ENCODE measurements around the gene IGFBP7. TPM values are rescaled to one million over a fixed set of nuclear protein-coding genes. Genes with fewer than 3 reads are reported as not detected.

Gene IGFBP7
- total and polyA plus RNA-seq, 2 experiments from 2014 or later = 951 to 1,359 TPM

DNA sequence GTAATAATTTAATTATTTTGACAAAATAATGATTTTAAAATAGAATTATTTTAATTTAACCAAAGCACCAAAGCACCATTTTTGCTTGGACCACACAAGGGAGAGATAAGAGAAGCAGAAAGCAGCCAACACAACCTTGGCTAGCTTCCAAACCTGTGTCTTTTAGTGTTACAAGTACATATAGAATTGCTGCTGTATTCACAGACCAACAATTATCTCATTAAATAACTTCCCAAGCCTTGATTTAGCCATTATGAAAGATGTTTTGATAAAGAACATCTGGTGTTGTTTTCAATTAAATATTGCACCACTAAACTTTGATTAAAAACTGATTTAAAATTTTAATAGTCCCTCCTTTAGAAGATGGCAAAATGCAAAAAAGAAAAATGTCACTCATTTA is 14.0 kb upstream of the IGFBP7 start:
- in situ Hi-C loops (cut with MboI) = no loop called here
- Histone ChIP-seq H3K9me2 (ENCODE audit: insufficient read depth) (no peaks in the 10 kb centered on the region), H3K4me2 (ENCODE audit: unreplicated experiment) (no peak overlapping the region), H3K79me2 (ENCODE audit: insufficient read depth) (no peaks in the 10 kb centered on the region), H3K27ac (no peak overlapping the region), H2AFZ (no peak overlapping the region), H3K27me3 (replicated peaks; ENCODE audit: insufficient read depth) (no peaks in the 10 kb centered on the region), H3K9ac (no peak overlapping the region), H3K36me3 (ENCODE audit: low read depth) (no peaks in the 10 kb centered on the region), H3F3A (ENCODE audit: insufficient read depth) (peaks cover 13% of the 10 kb centered on the region), H4K20me1 (ENCODE audit: insufficient read depth) (no peaks in the 10 kb centered on the region), H3K9me3 (ENCODE audit: low read depth) (no peaks in the 10 kb centered on the region), H3K4me3 (no peak overlapping the region), H3K4me1 (ENCODE audit: insufficient read depth) (peaks cover 12% of the 10 kb centered on the region)
- no peak for TF ChIP-seq EZH2phosphoT487 (IDR thresholded peaks at IDR 0.05; ENCODE audit: insufficient read depth, low read depth)
- DNase-seq = no peak

- TF ChIP-seq EZH2 (IDR thresholded peaks at IDR 0.05; ENCODE audit: insufficient read depth, poor library complexity, severe bottlenecking) (no peak), EZH2phosphoT487 (IDR thresholded peaks at IDR 0.05; ENCODE audit: insufficient read depth, low read depth) (no peak)
- Histone ChIP-seq H3K4me1 (ENCODE audit: insufficient read depth) (peaks cover 22% of the 10 kb centered on the region), H3K9me3 (ENCODE audit: low read depth) (no peaks in the 10 kb centered on the region), H3K36me3 (ENCODE audit: low read depth) (no peaks in the 10 kb centered on the region), H3K9me2 (ENCODE audit: insufficient read depth) (no peaks in the 10 kb centered on the region), H3K9ac (no peak overlapping the region), H2AFZ (no peak overlapping the region), H3K79me2 (ENCODE audit: insufficient read depth) (no peaks in the 10 kb centered on the region), H3F3A (ENCODE audit: insufficient read depth) (peaks cover 24% of the 10 kb centered on the region), H4K20me1 (ENCODE audit: insufficient read depth) (no peaks in the 10 kb centered on the region), H3K4me3 (no peak overlapping the region), H3K27ac (no peak overlapping the region), H3K4me2 (ENCODE audit: unreplicated experiment) (no peak overlapping the region), H3K27me3 (replicated peaks; ENCODE audit: insufficient read depth) (no peaks in the 10 kb centered on the region)
- in situ Hi-C loops (cut with MboI) = no loop called here
- 84 to 94% methylated on average over 1 of the region's 1 CpG for WGBS, 2 experiments (ENCODE audit: low coverage in 1 of 2, low lambda C conversion rate in 2 of 2, missing lambda C conversion rate in 2 of 2)
- no peak for DNase-seq
Observed at GRCh38 chr4:57122959-57123358, 12.8 kb upstream of the IGFBP7 start.

DNA sequence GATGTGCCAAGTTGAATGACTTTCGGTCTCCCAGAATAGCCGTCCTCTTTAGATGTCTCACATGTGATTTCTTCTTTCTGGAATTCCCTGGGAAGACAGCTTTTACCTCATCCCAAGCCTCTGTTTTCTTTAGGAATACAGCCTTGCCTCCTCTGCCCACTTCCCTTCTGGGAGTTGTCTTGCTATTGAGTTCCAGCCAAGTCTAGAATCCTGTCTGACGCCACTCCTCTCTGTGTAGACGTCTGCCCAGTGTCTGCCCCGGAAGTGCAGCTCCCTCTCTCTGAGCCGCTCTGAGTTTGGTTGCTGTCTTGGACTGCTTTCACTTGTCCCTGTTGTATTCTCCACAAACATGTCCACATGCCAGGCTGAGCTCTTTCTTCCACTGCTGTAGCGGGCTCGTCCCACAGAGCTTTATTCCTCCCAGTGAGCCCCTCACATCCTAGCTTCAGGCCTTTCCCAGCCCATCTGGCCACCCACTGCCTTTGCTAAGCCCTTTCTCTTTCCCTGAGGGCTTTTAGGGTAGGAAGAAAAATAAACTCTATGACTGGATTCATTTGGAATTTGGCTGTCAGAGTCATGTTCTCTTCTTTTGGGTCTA is 9.0 kb upstream of the IGFBP7 start:
- no peaks in the 10 kb centered on the region for H3K27me3 ChIP-seq (replicated peaks; ENCODE audit: insufficient read depth)
- H3K79me2 ChIP-seq (ENCODE audit: insufficient read depth) = no peaks in the 10 kb centered on the region
- 0 to 1% methylated on average over 8 of the region's 8 CpGs for WGBS, 2 experiments (ENCODE audit: low coverage in 1 of 2, low lambda C conversion rate in 2 of 2, missing lambda C conversion rate in 2 of 2)
- TF ChIP-seq EZH2phosphoT487 (IDR thresholded peaks at IDR 0.05; ENCODE audit: insufficient read depth, low read depth) (no peak), EZH2 (IDR thresholded peaks at IDR 0.05; ENCODE audit: insufficient read depth, poor library complexity, severe bottlenecking) (no peak)
- H2AFZ ChIP-seq = peak overlapping the region; percentile 85
- no peaks in the 10 kb centered on the region for H3K9me2 ChIP-seq (ENCODE audit: insufficient read depth)
- peak overlapping the region; percentile 70 for H3K9ac ChIP-seq
- peaks cover 32% of the 10 kb centered on the region for H3K4me1 ChIP-seq (ENCODE audit: insufficient read depth)
- no peaks in the 10 kb centered on the region for H3K36me3 ChIP-seq (ENCODE audit: low read depth)
- H3K9me3 ChIP-seq (ENCODE audit: low read depth) = no peaks in the 10 kb centered on the region
- peak overlapping the region; percentile 93 for H3K27ac ChIP-seq
- H4K20me1 ChIP-seq (ENCODE audit: insufficient read depth) = no peaks in the 10 kb centered on the region
- H3K4me3 ChIP-seq = peak overlapping the region; percentile 64
- peak; percentile 96 for DNase-seq
- peak overlapping the region; percentile 74 for H3K4me2 ChIP-seq (ENCODE audit: unreplicated experiment)
- in situ Hi-C loops (cut with MboI) = no loop called here
- peaks cover 37% of the 10 kb centered on the region for H3F3A ChIP-seq (ENCODE audit: insufficient read depth)

DNA sequence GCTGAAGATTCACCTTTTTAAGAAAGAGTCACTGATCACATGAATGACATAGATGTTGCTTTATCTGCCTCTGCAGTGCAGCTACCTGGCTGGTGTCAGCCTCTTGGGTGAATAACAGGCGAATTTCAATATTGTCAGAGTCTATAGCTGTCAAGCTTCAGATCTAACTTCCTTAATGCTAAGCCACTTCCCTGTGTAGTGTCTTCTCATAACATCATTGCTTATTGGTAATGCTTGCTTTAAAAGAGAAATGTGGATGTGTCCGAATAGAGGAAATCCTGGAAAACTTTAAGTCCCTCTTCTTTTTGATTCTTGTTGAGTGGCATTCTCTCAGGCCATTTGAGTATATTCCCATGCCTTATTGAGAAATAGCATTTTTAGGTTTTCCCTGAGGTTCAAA is 7.3 kb upstream of the IGFBP7 start:
- Histone ChIP-seq H2AFZ (no peak overlapping the region), H3K9ac (no peak overlapping the region), H3K4me2 (ENCODE audit: unreplicated experiment) (no peak overlapping the region), H3K4me3 (no peak overlapping the region), H3K36me3 (ENCODE audit: low read depth) (no peaks in the 10 kb centered on the region), H3K27ac (no peak overlapping the region), H3K27me3 (replicated peaks; ENCODE audit: insufficient read depth) (no peaks in the 10 kb centered on the region), H3K9me3 (ENCODE audit: low read depth) (no peaks in the 10 kb centered on the region), H3K4me1 (ENCODE audit: insufficient read depth) (peaks cover 32% of the 10 kb centered on the region), H4K20me1 (ENCODE audit: insufficient read depth) (no peaks in the 10 kb centered on the region), H3K79me2 (ENCODE audit: insufficient read depth) (no peaks in the 10 kb centered on the region), H3F3A (ENCODE audit: insufficient read depth) (peaks cover 37% of the 10 kb centered on the region), H3K9me2 (ENCODE audit: insufficient read depth) (no peaks in the 10 kb centered on the region)
- in situ Hi-C loops (cut with MboI) = no loop called here
- TF ChIP-seq EZH2 (IDR thresholded peaks at IDR 0.05; ENCODE audit: insufficient read depth, poor library complexity, severe bottlenecking) = no peak
- no peak for TF ChIP-seq EZH2phosphoT487 (IDR thresholded peaks at IDR 0.05; ENCODE audit: insufficient read depth, low read depth)
- WGBS, 2 experiments (ENCODE audit: low coverage in 1 of 2, low lambda C conversion rate in 2 of 2, missing lambda C conversion rate in 2 of 2) = 88 to 89% methylated on average over 2 of the region's 2 CpGs
- DNase-seq = no peak

DNA sequence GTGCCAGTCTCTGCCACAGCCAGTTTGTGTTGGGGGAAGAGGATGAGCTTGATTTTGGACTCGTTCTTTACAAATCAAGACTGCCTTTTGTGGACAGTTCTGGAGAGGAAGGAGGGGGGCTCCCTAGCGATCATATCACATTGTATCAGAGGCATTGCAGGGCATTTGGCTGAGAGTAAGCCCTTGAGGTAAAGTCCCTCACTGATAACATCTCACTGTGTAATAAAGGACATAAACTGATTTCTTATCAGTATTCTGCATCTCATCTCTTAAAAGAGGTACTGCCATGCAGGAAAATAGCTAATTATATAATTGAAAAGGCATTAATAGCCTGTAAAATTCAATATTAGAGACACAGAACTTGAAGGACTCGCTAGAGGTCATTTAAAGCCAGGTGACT is 6.1 kb upstream of the IGFBP7 start:
- H3K79me2 ChIP-seq (ENCODE audit: insufficient read depth) = no peaks in the 10 kb centered on the region
- DNase-seq = no peak
- WGBS, 2 experiments (ENCODE audit: low coverage in 1 of 2, low lambda C conversion rate in 2 of 2, missing lambda C conversion rate in 2 of 2) = 66 to 83% methylated on average over 3 of the region's 3 CpGs
- no peak overlapping the region for H2AFZ ChIP-seq
- H3K4me3 ChIP-seq = no peak overlapping the region
- TF ChIP-seq EZH2phosphoT487 (IDR thresholded peaks at IDR 0.05; ENCODE audit: insufficient read depth, low read depth) (no peak), EZH2 (IDR thresholded peaks at IDR 0.05; ENCODE audit: insufficient read depth, poor library complexity, severe bottlenecking) (no peak)
- no peak overlapping the region for H3K9ac ChIP-seq
- H4K20me1 ChIP-seq (ENCODE audit: insufficient read depth) = no peaks in the 10 kb centered on the region
- H3K27me3 ChIP-seq (replicated peaks; ENCODE audit: insufficient read depth) = no peaks in the 10 kb centered on the region
- no peaks in the 10 kb centered on the region for H3K36me3 ChIP-seq (ENCODE audit: low read depth)
- H3K4me1 ChIP-seq (ENCODE audit: insufficient read depth) = peaks cover 36% of the 10 kb centered on the region
- in situ Hi-C loops (cut with MboI) = no loop called here
- H3K9me3 ChIP-seq (ENCODE audit: low read depth) = no peaks in the 10 kb centered on the region
- H3K9me2 ChIP-seq (ENCODE audit: insufficient read depth) = no peaks in the 10 kb centered on the region
- H3K27ac ChIP-seq = no peak overlapping the region
- peaks cover 40% of the 10 kb centered on the region for H3F3A ChIP-seq (ENCODE audit: insufficient read depth)
- no peak overlapping the region for H3K4me2 ChIP-seq (ENCODE audit: unreplicated experiment)
